ENCODE results near the gene DARS2. TPM values are rescaled to one million over a fixed set of nuclear protein-coding genes. Genes with fewer than 3 reads are reported as not detected.

Gene DARS2
- total RNA-seq, 1 donor from 2014 or later: 12.9 TPM

DNA sequence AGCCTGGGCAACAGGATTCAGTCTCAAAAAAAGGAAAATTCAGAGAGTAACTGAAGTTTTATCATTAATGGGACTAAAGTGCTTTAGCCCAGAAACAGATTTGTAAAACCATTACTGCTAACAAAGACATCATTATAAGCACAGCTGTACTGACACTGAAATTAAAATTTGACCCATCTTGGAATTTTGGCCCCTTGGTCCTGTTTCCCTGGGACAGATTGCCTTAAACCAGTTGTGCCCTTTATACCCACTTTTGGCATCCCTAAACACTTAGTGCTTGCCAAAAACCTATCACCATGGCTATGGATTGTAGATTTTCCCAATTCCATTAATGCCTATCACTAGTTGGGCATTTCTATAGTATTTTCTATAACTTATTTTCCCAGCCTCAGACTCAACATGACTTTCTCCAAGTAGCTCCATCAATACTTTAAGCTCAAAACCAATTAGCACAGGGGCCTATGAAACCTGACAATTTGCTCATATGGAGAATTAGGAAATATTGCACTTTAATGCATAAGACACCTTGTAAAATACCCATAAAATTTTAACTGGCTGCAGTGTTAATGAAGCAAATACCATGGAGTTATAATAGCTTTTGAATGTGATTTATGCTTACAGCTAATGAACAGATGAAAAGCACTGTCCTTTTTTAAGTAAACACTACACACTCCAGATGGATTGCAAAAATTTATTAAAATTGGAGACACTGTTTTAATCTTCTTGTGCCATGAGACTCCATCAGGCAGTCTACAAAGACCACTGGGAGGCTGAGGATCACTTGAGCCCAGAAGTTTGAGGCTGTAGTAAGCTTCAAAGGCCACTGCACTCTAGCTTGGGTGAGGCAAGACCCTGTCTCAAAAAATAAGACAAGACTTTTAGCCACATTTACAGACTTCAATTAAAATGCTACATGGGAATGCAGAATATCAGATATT is 39.0 kb downstream of the DARS2 start:
- H3K27me3 ChIP-seq (ENCODE audit: control insufficient read depth, insufficient read depth, low read length): no peaks in the 10 kb centered on the region
- DNase-seq (ENCODE audit: low read depth) (no peak), FAIRE-seq (no peak)
- H3K36me3 ChIP-seq (ENCODE audit: control insufficient read depth, insufficient read depth, low read length): peaks cover 16% of the 10 kb centered on the region
- H3K4me3 ChIP-seq (ENCODE audit: low read depth, low read length): no peak overlapping the region
- no peak for TF ChIP-seq CTCF (IDR thresholded peaks at IDR 0.05; ENCODE audit: insufficient read depth, low read length, severe bottlenecking)

DNA sequence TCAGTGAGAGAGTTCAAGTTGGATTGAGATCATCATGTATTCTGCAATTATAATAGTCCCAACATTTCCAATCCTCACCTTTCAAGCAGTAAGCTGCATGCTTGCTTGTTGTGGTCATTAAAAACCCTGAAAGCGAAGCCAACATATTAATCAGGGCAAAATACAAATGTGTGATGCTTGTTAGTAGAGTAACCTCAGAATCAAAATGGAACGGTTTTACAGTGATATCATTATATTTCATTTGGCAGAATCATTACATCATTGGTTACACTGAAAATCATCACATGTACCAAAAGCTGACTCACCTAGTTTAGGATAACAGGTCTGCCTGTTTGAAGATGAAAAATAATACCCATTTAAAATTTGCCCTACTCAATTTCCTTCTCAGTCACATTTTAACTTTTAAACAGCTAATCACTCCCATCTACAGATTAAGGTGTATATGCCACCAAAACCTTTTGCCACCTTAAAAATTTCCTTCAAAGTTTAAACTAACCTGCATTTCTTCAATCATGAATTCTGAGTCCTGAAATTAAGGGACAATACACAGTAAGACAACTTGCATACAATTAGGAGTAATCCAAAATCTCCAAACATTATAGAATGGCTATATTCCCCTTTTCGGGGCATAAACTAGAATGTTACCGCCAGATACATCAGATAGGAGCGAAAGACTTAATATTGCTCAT is 39.9 kb downstream of the DARS2 start:
- DNase-seq (ENCODE audit: low read depth): no peak
- no peak for TF ChIP-seq CTCF (IDR thresholded peaks at IDR 0.05; ENCODE audit: insufficient read depth, low read length, severe bottlenecking)
- no peak for FAIRE-seq
- Histone ChIP-seq H3K27me3 (ENCODE audit: control insufficient read depth, insufficient read depth, low read length) (no peaks in the 10 kb centered on the region), H3K36me3 (ENCODE audit: control insufficient read depth, insufficient read depth, low read length) (peaks cover 16% of the 10 kb centered on the region), H3K4me3 (ENCODE audit: low read depth, low read length) (no peak overlapping the region)

DNA sequence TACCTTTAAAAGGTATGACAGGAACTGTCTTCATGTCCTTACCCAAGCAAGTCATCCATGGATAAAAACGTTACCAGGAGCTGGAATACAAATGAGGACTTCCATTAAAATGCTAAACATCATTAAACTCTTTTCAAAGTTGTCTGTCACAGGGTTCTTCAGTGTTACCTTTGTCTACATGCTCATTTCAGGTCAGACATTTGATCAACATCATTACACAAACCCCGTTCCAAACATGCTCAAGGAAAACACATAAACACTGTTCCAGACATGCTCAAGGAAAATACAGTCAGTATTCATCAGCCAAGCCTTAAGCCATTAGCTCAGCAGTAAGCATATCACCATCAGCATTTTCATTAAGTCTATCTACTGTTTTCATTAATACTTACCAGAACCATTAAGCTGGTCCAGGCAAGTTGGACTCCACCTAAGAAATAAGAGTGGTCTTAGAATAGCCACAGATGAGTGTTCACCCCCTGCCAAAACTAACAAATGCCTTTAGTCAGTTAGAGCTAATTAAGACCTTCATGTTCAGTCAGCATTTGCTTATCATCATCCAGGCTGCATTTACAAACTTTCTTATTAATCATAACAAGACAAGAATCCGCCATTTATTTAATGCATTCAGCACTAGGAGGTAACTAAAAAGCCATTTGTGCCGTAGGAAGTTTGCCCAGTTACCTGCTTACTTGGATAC is 41.1 kb downstream of the DARS2 start:
- TF ChIP-seq CTCF (IDR thresholded peaks at IDR 0.05; ENCODE audit: insufficient read depth, low read length, severe bottlenecking): no peak
- H3K4me3 ChIP-seq (ENCODE audit: low read depth, low read length): peak overlapping the region; percentile 70
- peaks cover 16% of the 10 kb centered on the region for H3K36me3 ChIP-seq (ENCODE audit: control insufficient read depth, insufficient read depth, low read length)
- no peak for FAIRE-seq
- no peak for DNase-seq (ENCODE audit: low read depth)
- no peaks in the 10 kb centered on the region for H3K27me3 ChIP-seq (ENCODE audit: control insufficient read depth, insufficient read depth, low read length)

DNA sequence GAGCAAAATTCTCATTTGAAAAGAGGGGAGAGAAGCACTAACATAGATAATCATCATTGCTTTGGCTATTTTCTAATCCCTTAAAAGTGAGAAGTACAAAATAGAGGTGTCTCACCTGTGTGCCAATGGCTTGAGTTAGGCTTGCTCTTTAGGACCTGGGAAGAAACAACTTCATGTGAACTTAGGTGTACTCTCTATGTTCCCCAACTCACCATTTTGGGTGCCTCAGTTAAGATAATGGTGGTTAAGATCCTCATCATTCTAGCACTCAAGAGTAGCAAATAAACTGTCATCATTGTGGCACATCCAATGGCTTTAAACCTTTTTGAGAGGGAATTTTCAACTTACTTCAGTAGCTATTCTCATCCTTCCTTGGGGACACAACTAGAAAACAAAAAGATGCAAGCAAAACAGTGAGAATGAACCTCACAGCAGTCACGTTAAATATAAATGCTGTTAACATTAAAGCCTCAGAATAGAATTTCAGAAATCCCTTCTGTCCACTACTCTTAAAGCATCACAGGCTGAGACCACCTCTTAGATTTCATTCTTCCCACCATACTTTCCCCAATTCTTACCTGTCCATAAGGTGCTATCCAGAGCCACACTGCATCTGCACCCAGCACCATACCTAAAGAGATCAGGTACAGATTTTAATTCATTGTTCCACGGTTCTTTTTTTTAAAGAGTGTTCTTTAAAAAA is 42.1 kb downstream of the DARS2 start:
- no peak for FAIRE-seq
- no peaks in the 10 kb centered on the region for H3K27me3 ChIP-seq (ENCODE audit: control insufficient read depth, insufficient read depth, low read length)
- no peak for DNase-seq (ENCODE audit: low read depth)
- peaks cover 16% of the 10 kb centered on the region for H3K36me3 ChIP-seq (ENCODE audit: control insufficient read depth, insufficient read depth, low read length)
- peak overlapping the region; percentile 70 for H3K4me3 ChIP-seq (ENCODE audit: low read depth, low read length)
- TF ChIP-seq CTCF (IDR thresholded peaks at IDR 0.05; ENCODE audit: insufficient read depth, low read length, severe bottlenecking): no peak

GRCh38 chr1:173867141-173867752 is 42.8 kb downstream of the DARS2 start:
- Histone ChIP-seq H3K4me3 (ENCODE audit: low read depth, low read length) (peak overlapping the region; percentile 70), H3K27me3 (ENCODE audit: control insufficient read depth, insufficient read depth, low read length) (no peaks in the 10 kb centered on the region), H3K36me3 (ENCODE audit: control insufficient read depth, insufficient read depth, low read length) (peaks cover 16% of the 10 kb centered on the region)
- FAIRE-seq (no peak), DNase-seq (ENCODE audit: low read depth) (no peak)
- TF ChIP-seq CTCF (IDR thresholded peaks at IDR 0.05; ENCODE audit: insufficient read depth, low read length, severe bottlenecking): no peak

All from bronchial epithelial cell (primary cell).